Immature natural killer cell (primary cell): ENCODE results near the gene HES7. TPM values are rescaled to one million over a fixed set of nuclear protein-coding genes. Genes with fewer than 3 reads are reported as not detected.
"Not testable (repeated sequence)": the region's sequence is repeated elsewhere in the genome, so short reads cannot be mapped to it uniquely, and the experiment has no call there.

Experiments used
- DNase-seq, 3 donors: peaks; one replicate each; pipeline ENCODE4 v3.0.0; 2022; ENCODE audit warnings: mixed read lengths in 1 of 3
- H3K27ac Mint-ChIP-seq, 6 donors: one replicate each; pipeline ENCODE4 v1.8.0; 2020; ENCODE audit warnings: mixed read lengths in 6 of 6, mild to moderate bottlenecking in 5 of 6, inconsistent platforms in 4 of 6, moderate library complexity in 3 of 6
- H3K27me3 Mint-ChIP-seq, 3 donors: one replicate each; pipeline ENCODE4 v1.8.0; 2020 to 2021; ENCODE audit warnings: low read depth in 3 of 3, mild to moderate bottlenecking in 3 of 3, mixed read lengths in 3 of 3, moderate library complexity in 3 of 3, inconsistent platforms in 1 of 3
- H3K36me3 Mint-ChIP-seq, 3 donors: one replicate each; pipeline ENCODE4 v1.8.0; 2020; ENCODE audit warnings: mixed read lengths in 3 of 3, inconsistent platforms in 2 of 3, mild to moderate bottlenecking in 2 of 3
- H3K4me1 Mint-ChIP-seq, 2 donors: one replicate each; pipeline ENCODE4 v1.8.0; 2020; ENCODE audit warnings: inconsistent platforms in 2 of 2, mild to moderate bottlenecking in 2 of 2, mixed read lengths in 2 of 2, moderate library complexity in 1 of 2
- H3K4me3 Mint-ChIP-seq, 5 donors: one replicate each; pipeline ENCODE4 v1.8.0; 2020; ENCODE audit warnings: mild to moderate bottlenecking in 5 of 5, mixed read lengths in 5 of 5, inconsistent platforms in 3 of 5, moderate library complexity in 3 of 5
- H3K9me3 Mint-ChIP-seq, 6 donors: one replicate each; pipeline ENCODE4 v1.8.0; 2020; ENCODE audit warnings: mild to moderate bottlenecking in 6 of 6, mixed read lengths in 6 of 6, inconsistent platforms in 4 of 6, moderate library complexity in 3 of 6
- polyA plus RNA-seq, 3 donors: library from polyadenylated mRNA; unstranded; fragments of 300-500 nt; fragmentation: Illumina TruSeq; gene quantifications; one replicate each; pipeline ENCODE4 v1.2.3, GENCODE V29; 2021

The HES7 gene
- polyA plus RNA-seq, 3 donors from 2014 or later: not detected

DNA sequence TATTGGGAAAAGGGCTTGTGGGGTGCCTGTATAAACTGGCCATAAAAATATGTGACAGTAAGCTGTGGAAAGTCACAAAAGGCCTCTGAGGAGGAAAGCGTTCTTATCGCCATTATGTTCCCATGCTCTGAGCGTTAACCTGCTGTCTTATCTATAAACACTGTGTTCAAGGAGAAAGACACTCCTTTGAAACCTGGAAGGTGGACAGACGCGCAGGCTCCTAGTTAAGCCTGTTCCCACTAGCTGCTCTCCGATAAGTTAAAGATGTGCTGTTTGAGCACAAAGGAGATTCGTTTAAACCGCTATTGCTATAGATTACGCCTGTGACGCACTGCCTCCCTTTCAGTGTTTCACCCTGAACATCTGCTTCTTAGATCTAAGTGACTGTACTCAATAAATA lies 41.6 kb downstream of the HES7 start:
- no peak overlapping the region for H3K27ac Mint-ChIP-seq
- no peaks in the 10 kb centered on the region for H3K9me3 Mint-ChIP-seq
- no peaks in the 10 kb centered on the region for H3K36me3 Mint-ChIP-seq
- no peak for DNase-seq
- no peak overlapping the region for H3K4me3 Mint-ChIP-seq
- peaks cover 2 to 6% (median 3%) of the 10 kb centered on the region in 3 donors for H3K27me3 Mint-ChIP-seq
- peaks cover 5 to 10% of the 10 kb centered on the region in 2 donors for H3K4me1 Mint-ChIP-seq

DNA sequence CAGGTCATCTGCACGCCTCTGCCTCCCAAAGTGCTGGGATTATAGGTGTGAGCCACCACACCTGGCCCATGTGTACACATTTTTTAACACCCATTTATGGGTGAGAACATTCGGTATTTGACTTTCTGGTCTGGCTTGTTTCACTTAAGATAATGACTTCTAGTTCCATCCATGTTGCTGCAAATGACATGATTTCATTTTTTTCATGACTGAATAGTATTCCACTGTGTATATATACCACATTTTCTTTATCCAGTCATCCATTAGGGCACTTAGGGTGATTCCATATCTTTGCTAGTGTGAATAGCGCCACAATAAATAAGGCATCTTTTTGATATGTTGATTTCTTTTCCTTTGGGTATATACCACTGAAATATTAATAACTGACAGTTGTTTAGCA lies 42.0 kb downstream of the HES7 start:
- Mint-ChIP-seq H3K27me3 (peaks cover 2 to 6% (median 4%) of the 10 kb centered on the region in 3 donors), H3K36me3 (no peaks in the 10 kb centered on the region), H3K4me1 (peaks cover 5 to 10% of the 10 kb centered on the region in 2 donors), H3K9me3 (no peaks in the 10 kb centered on the region), H3K27ac (no peak overlapping the region), H3K4me3 (peak overlapping the region in 2 of 5 donors; percentile 18 to 32)
- DNase-seq: no peak

DNA sequence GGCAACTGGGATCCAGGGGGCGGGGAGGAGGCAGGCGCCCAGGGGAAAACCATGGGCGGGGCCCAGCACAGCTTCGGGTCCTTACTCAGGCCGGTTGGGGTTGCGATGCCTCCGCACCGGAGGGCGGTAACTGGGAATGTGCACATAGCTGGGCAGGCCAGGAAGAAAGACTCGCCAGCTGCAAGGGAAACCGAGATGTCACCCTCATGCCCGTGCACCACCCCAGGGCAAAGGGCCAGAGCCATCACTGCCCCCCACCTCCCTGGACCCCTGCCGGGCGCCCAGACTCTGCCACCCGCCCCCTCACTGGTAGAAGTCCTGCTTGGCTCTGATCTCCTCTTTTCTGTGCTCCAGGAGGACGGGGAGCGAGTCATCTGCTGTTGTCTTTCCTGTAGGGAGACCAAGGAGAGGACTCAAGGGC lies 43.1 kb downstream of the HES7 start:
- H3K4me1 Mint-ChIP-seq: peaks cover 5 to 10% of the 10 kb centered on the region in 2 donors
- DNase-seq: no peak
- peak overlapping the region in 3 of 5 donors; percentile 33 to 90 (median 90) for H3K4me3 Mint-ChIP-seq
- no peak overlapping the region for H3K27ac Mint-ChIP-seq
- H3K9me3 Mint-ChIP-seq: no peaks in the 10 kb centered on the region
- H3K27me3 Mint-ChIP-seq: peaks cover 2 to 3% (median 2%) of the 10 kb centered on the region in 3 donors
- H3K36me3 Mint-ChIP-seq: no peaks in the 10 kb centered on the region

DNA sequence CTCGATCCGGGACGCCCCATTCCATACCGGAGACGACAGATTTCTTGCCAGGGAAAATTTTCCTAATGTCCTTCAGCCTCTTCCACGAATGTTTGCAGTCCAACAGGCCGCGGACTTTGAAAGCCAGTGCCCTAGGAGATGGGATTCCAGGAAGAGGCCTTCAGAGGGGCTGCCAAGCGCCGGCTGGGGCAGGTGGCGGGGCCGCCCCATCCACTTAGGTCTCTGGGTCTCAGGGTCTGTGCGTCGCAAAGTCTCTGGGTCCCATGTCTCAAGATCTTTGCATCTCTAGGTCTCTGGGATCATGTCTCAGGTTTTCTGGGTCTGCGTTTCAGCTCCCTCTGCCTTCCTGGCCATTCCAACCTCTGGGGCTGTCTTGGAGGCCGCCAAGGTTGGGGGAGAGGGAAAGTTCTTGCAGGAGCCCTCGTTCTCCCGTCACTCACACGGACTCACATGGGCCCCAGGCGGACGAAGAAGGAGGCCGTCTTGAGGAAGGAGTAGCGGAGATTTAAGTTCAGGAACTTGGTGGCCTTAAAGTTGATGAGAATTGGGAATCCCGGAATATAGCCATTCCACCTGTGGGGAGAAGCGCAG lies 43.6 kb downstream of the HES7 start:
- no peak for DNase-seq
- peaks cover 2 to 3% (median 2%) of the 10 kb centered on the region in 3 donors for H3K27me3 Mint-ChIP-seq
- H3K4me3 Mint-ChIP-seq: peak overlapping the region; percentile 86 to 94 (median 90)

DNA sequence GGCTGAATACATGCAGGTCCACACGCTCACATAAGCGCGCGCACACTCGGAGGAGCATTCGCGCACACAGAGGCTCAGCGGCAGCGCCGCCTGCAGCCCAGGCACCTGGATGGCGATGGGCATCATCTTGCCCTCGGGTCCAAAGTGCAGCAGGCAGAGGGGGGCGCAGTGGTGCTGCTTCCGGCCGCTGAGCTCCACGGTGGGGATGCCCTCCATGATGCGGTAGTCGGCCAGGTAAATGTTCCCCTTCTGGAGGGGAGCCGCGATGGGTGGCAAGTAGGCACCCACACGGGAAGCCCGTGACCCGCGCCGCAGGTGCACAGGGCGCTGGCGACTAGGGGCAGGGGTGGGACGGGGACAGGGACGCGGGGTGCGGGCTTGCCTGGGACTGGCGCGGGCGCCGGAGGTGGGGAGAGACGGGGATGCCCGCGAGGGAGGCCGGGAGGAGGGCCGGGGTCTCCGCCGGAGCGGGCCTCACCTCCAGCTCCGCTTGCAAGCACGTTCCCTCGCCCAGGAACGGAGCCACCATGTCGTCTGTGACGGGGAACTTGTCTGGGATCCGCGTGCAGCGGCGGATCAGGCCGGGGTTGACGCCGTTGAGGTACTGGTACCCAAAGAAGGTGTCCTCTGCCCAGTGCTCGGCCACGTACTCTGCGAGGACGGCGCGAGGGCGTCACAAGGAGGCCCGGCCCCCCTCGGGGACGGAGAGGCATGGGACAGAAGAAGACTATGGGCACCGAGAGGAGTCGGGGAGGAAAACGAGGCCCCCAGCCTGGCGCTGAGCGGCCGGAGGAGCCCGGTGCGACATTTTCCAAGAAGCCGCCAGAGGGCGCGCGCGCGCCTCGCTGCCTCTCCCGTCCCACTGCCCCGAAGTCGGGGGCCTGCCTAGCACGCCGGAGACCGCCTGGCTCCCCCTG lies 44.4 kb downstream of the HES7 start:
- Mint-ChIP-seq H3K9me3 (no peaks in the 10 kb centered on the region), H3K27me3 (peaks cover 0 to 4% (median 4%) of the 10 kb centered on the region in 3 donors), H3K27ac (peak overlapping the region; percentile 29 to 88 (median 54))

More for the DNA sequence above, 43.6 kb downstream of the HES7 start:
- Mint-ChIP-seq H3K4me1 (peaks cover 5 to 10% of the 10 kb centered on the region in 2 donors), H3K36me3 (no peaks in the 10 kb centered on the region), H3K27ac (peak overlapping the region in 1 of 6 donors; percentile 64), H3K9me3 (no peaks in the 10 kb centered on the region)

DNA sequence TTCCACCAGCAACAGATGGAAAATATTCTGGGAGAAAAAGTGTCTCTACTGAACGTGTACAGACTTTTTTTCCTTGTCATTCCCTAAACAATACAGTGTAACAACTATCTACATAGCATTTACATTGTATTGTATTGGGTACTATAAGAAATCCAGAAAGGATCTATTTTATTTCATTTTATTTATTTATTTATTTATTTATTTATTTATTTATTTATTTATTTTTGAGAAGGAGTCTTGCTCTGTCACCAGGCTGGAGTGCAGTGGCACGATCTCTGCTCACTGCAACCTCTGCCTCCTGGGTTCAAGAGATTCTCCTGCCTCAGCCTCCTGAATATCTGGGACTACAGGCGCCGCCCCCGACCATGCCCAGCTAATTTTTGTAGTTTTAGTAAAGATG lies 46.0 kb downstream of the HES7 start:
- peaks cover 8 to 13% (median 9%) of the 10 kb centered on the region in 3 donors for H3K27me3 Mint-ChIP-seq
- peak overlapping the region in 2 of 5 donors; percentile 7 to 35 for H3K4me3 Mint-ChIP-seq
- not testable (repeated sequence) for H3K36me3 Mint-ChIP-seq, H3K9me3 Mint-ChIP-seq, DNase-seq
- H3K27ac Mint-ChIP-seq: peak overlapping the region in 1 of 6 donors; percentile 19
- peaks cover 20 to 21% of the 10 kb centered on the region in 2 donors for H3K4me1 Mint-ChIP-seq

More for the DNA sequence above, 44.4 kb downstream of the HES7 start:
- Mint-ChIP-seq H3K36me3 (no peaks in the 10 kb centered on the region), H3K4me1 (peaks cover 5 to 11% of the 10 kb centered on the region in 2 donors), H3K4me3 (peak overlapping the region; percentile 86 to 94 (median 90))
- DNase-seq: peak; percentile 71 to 78 (median 77)

DNA sequence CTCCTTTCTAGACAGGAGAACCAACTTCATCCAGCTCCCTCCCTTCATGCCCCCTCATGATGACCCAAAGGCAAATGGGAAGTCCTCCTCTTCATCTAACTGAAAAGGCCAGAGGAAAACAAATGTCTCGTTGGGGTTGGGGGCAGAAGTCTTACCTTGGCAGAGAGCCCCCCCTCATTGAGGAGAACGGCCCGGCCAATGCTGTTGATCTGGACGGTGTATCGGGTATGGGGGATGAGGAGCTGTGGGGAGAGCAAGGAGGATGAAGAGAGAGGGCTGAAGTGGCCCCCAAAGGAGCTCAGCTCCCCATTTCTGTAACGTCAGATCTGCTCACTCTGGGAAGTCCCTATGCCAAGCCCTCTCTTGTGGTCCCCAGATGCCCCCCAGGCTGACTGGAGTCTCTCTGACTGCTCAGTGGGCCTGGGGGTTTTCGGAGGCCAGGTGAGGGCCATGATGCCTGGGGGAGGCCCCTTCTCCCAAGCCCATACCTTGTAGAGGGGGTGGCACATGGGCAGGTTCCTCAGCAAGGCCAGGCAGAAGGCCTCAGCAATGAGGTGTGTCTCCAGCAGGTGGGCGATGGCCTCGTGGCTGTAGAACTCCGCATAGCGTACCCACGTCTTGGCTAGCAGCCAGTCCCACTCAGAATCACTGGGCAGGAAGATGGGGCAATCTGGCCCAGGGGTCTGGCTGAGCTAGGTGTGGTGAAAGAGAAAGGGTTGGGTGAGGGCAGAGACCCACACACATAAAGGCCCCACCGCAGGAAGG lies 47.2 kb downstream of the HES7 start:
- Mint-ChIP-seq H3K4me1 (peaks cover 26 to 27% of the 10 kb centered on the region in 2 donors), H3K4me3 (no peak overlapping the region), H3K27me3 (peaks cover 8 to 21% (median 16%) of the 10 kb centered on the region in 3 donors), H3K27ac (no peak overlapping the region), H3K9me3 (no peaks in the 10 kb centered on the region), H3K36me3 (no peaks in the 10 kb centered on the region)
- no peak for DNase-seq

DNA sequence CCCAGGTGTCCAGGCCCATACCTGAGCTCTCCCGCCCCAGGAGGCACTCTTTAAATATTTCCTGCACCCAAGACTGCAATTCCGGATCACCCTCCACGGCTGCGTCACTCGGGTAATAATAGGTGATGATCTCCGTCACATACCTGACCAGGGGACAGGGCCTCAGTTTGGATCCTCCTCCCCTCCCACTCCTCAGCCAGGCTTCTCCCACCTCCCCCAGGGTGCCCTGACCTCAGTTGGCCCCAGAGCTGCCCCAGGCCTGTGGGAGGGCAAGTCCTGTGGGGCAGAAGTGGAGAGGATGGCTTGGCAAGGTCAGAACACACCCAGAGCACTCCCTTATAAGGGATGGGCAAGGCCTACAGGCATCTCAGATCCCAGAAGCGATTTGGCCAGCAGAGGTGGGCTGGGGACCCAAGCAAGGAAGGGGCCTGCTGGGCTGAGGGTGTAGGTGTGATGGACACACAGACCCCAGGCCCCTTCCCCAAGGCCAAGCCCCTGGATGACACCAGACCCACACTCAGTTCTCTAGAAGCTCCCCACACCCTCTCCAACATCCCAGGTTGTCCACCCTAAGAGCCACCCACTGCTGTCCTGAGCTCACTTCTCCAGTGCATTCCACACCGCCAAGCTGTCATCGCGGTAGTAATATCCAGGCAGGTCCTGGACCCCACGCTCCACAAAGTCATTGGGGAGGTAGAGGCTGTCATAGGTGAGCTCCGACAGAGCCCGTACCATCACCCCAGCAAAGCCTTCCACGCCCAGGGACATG lies 48.1 kb downstream of the HES7 start:
- Mint-ChIP-seq H3K36me3 (no peaks in the 10 kb centered on the region), H3K4me3 (no peak overlapping the region), H3K9me3 (peaks cover 0 to under 1% (median 0%) of the 10 kb centered on the region in 6 donors), H3K27ac (no peak overlapping the region), H3K27me3 (peaks cover 8 to 22% (median 22%) of the 10 kb centered on the region in 3 donors), H3K4me1 (peaks cover 26 to 27% of the 10 kb centered on the region in 2 donors)
- DNase-seq: no peak

DNA sequence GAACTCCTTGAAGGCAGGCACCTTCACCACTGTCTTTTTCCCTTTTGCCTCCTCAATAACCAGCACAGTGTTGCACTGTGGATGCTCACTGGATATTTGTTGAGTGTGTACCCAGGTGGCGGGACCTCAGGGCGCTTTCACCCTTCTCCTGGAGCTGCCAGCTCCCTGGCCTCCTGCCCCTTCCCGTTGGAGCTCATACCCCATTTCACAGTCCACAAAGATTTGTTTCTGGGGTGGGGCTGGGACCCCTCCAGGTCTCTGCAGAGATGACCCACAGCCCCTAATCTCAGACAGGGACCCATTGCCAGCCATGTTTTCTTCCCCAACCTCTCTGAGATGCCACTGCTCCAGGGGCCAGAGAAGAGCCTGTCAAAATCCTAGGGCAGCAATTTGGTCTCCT lies 48.8 kb downstream of the HES7 start:
- Mint-ChIP-seq H3K27me3 (peaks cover 11 to 29% (median 23%) of the 10 kb centered on the region in 3 donors), H3K4me1 (peaks cover 25 to 27% of the 10 kb centered on the region in 2 donors), H3K9me3 (peaks cover 0 to 2% (median 0%) of the 10 kb centered on the region in 6 donors), H3K4me3 (peak overlapping the region in 1 of 5 donors; percentile 19), H3K36me3 (no peaks in the 10 kb centered on the region), H3K27ac (peak overlapping the region in 1 of 6 donors; percentile 67)
- no peak for DNase-seq

DNA sequence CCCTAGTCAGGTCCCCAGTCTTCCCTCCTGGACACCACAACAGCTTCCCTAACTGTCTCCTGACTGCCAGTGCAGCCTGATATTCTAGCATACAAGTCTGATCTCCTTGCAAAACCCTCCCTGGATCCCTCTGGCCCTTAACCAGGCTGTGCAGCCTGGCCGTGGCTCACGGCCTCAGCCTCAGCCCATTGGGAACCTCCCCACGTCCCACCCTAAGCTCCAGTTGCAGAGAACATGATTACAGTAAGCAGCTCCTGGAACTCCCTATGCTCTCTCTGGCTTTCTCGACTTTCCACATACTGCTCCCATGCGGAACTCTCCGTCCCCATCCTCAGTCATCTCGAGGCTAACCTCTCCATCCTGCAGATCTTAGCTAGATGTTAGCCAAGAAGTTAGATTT lies 49.4 kb downstream of the HES7 start:
- Mint-ChIP-seq H3K27ac (no peak overlapping the region), H3K27me3 (peaks cover 10 to 29% (median 25%) of the 10 kb centered on the region in 3 donors), H3K9me3 (peaks cover 0 to 2% (median 0%) of the 10 kb centered on the region in 6 donors), H3K36me3 (no peaks in the 10 kb centered on the region), H3K4me1 (peaks cover 21 to 27% of the 10 kb centered on the region in 2 donors), H3K4me3 (peak overlapping the region in 2 of 5 donors; percentile 19 to 28)
- DNase-seq: no peak

DNA sequence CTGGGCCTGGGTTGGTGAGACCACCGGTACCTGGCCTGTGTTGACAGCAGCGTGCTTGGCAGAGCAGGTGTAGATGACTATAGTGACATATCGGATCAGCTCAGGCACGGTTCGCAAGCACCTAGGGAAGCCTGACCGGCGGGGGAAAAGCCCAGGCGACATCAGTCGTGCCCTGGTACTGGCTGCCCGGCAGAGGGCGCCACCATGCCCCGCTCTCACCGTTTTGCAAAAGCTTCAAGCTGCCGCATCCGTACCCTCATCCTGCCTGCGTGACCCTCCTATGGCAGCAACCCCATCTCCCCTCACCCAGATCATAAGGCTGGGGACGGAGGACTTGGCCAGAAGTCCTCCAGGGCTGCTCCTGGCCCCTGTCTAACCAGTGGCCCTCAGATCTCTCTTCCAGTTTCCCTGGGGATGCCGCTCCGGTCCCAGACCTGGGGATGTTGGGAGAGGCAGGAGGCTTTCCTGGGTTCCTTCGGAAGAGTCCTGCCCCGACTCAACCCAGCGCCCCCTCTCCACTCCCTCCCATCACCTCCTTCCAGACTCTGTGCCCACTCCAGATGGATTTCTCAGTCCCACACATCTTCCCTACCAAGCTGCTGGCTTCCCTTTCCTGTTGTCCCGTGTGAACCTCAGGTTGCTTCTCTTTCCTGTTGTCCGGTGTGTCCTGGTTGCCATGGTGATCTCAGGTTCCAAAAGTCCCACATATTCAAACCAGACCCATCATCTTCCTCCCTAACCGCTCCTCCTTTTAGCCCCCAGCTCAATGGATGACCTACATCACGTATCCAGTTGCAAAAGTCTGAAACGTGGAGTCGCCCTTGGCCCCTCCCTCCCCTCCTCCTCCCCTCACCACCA lies 50.0 kb downstream of the HES7 start:
- Mint-ChIP-seq H3K9me3 (peaks cover 0 to 2% (median 0%) of the 10 kb centered on the region in 6 donors), H3K4me1 (peaks cover 17 to 22% of the 10 kb centered on the region in 2 donors), H3K36me3 (no peaks in the 10 kb centered on the region), H3K4me3 (peak overlapping the region; percentile 31 to 75 (median 71)), H3K27ac (peak overlapping the region in 5 of 6 donors; percentile 47 to 84 (median 68)), H3K27me3 (peaks cover 11 to 30% (median 25%) of the 10 kb centered on the region in 3 donors)
- peak; percentile 71 to 76 (median 72) for DNase-seq
